Measurements from ENCODE around the gene RAD51B. TPM values are rescaled to one million over a fixed set of nuclear protein-coding genes. Genes with fewer than 3 reads are reported as not detected.

RAD51B gene
- total RNA-seq, 2 donors from 2014 or later = 22.8 to 33.8 TPM

GRCh38 chr14:68622856-68623255 is 803.3 kb downstream of the RAD51B start:
- Mint-ChIP-seq H3K27ac (no peak overlapping the region), H3K36me3 (ENCODE audit: low read depth) (no peaks in the 10 kb centered on the region), H3K4me3 (no peak overlapping the region), H3K9me3 (peaks cover 10% of the 10 kb centered on the region), H3K4me1 (peaks cover 5% of the 10 kb centered on the region), H3K27me3 (ENCODE audit: insufficient read depth) (peaks cover 4% of the 10 kb centered on the region)
- peaks cover 4% of the 10 kb centered on the region for H3K4me1 ChIP-seq (ENCODE audit: control insufficient read depth, insufficient read depth, low read length)
- no peaks in the 10 kb centered on the region for H3K36me3 ChIP-seq (ENCODE audit: control insufficient read depth, insufficient read depth, low read length)
- WGBS, 2 experiments (ENCODE audit: insufficient coverage in 1 of 2, insufficient read length in 1 of 2) = 89 to 100% methylated on average over 2 to 5 of the region's 5 CpGs
- H3K9ac ChIP-seq (ENCODE audit: extremely low read depth, low read length, poor library complexity, severe bottlenecking) = no peak overlapping the region
- no peak overlapping the region for H3K27ac ChIP-seq (ENCODE audit: low read depth, low read length)
- no peak overlapping the region for H3K4me3 ChIP-seq (ENCODE audit: low read length)
- DNase-seq = peak; percentile 13
- H3K9me3 ChIP-seq (ENCODE audit: control insufficient read depth, low read length) = peaks cover 9% of the 10 kb centered on the region
- TF ChIP-seq CTCF (conservative IDR thresholded peaks at IDR 0.05) = no peak
- no peaks in the 10 kb centered on the region for H3K27me3 ChIP-seq (ENCODE audit: control insufficient read depth, insufficient read depth, low read length, poor library complexity, severe bottlenecking)

GRCh38 chr14:68623307-68623706 is 803.7 kb downstream of the RAD51B start:
- TF ChIP-seq CTCF (conservative IDR thresholded peaks at IDR 0.05) = no peak
- H3K9ac ChIP-seq (ENCODE audit: extremely low read depth, low read length, poor library complexity, severe bottlenecking) = no peak overlapping the region
- H3K27ac ChIP-seq (ENCODE audit: low read depth, low read length) = no peak overlapping the region
- peaks cover 4% of the 10 kb centered on the region for H3K4me1 ChIP-seq (ENCODE audit: control insufficient read depth, insufficient read depth, low read length)
- H3K27me3 ChIP-seq (ENCODE audit: control insufficient read depth, insufficient read depth, low read length, poor library complexity, severe bottlenecking) = no peaks in the 10 kb centered on the region
- Mint-ChIP-seq H3K4me1 (peaks cover 5% of the 10 kb centered on the region), H3K9me3 (peaks cover 6% of the 10 kb centered on the region), H3K27me3 (ENCODE audit: insufficient read depth) (peaks cover 4% of the 10 kb centered on the region), H3K36me3 (ENCODE audit: low read depth) (no peaks in the 10 kb centered on the region), H3K4me3 (no peak overlapping the region), H3K27ac (no peak overlapping the region)
- H3K4me3 ChIP-seq (ENCODE audit: low read length) = no peak overlapping the region
- WGBS, 2 experiments (ENCODE audit: insufficient coverage in 1 of 2, insufficient read length in 1 of 2) = 96 to 100% methylated on average over 3 of the region's 3 CpGs
- peak; percentile 13 for DNase-seq
- no peaks in the 10 kb centered on the region for H3K36me3 ChIP-seq (ENCODE audit: control insufficient read depth, insufficient read depth, low read length)
- peaks cover 5% of the 10 kb centered on the region for H3K9me3 ChIP-seq (ENCODE audit: control insufficient read depth, low read length)

- Histone ChIP-seq H3K9ac (ENCODE audit: extremely low read depth, low read length, poor library complexity, severe bottlenecking) (no peak overlapping the region), H3K4me3 (ENCODE audit: low read length) (no peak overlapping the region), H3K9me3 (ENCODE audit: control insufficient read depth, low read length) (no peaks in the 10 kb centered on the region), H3K36me3 (ENCODE audit: control insufficient read depth, insufficient read depth, low read length) (no peaks in the 10 kb centered on the region), H3K27me3 (ENCODE audit: control insufficient read depth, insufficient read depth, low read length, poor library complexity, severe bottlenecking) (no peaks in the 10 kb centered on the region), H3K4me1 (ENCODE audit: control insufficient read depth, insufficient read depth, low read length) (peaks cover 6% of the 10 kb centered on the region), H3K27ac (ENCODE audit: low read depth, low read length) (no peak overlapping the region)
- no peak for TF ChIP-seq CTCF (conservative IDR thresholded peaks at IDR 0.05)
- Mint-ChIP-seq H3K9me3 (peaks cover under 1% of the 10 kb centered on the region), H3K4me1 (peaks cover 8% of the 10 kb centered on the region), H3K27me3 (ENCODE audit: insufficient read depth) (peaks cover 4% of the 10 kb centered on the region), H3K36me3 (ENCODE audit: low read depth) (no peaks in the 10 kb centered on the region), H3K4me3 (no peak overlapping the region), H3K27ac (no peak overlapping the region)
- WGBS, 2 experiments (ENCODE audit: insufficient coverage in 1 of 2, insufficient read length in 1 of 2) = 80 to 88% methylated on average over 2 to 3 of the region's 3 CpGs
- DNase-seq = no peak
Measured at GRCh38 chr14:68623826-68624225, 804.2 kb downstream of the RAD51B start.

All from endodermal cell (in vitro differentiated cells).